K562 (cell line): ENCODE measurements around the gene ZNF439. TPM values are rescaled to one million over a fixed set of nuclear protein-coding genes. Genes with fewer than 3 reads are reported as not detected.
"Not testable (repeated sequence)": the region's sequence is repeated elsewhere in the genome, so short reads cannot be mapped to it uniquely, and the experiment has no call there.

Source experiments
- ATAC-seq: fragments of 200-7000 bp; cut with Tn5 transposase; 3 replicates; pipeline ENCODE4 v1.9.1; 2020; ENCODE audit warnings: moderate library complexity
- BruUV-seq: library from RNA; stranded (reverse); fragments of 400-500 nt; replicated peaks from 2 replicates; lab custom pipeline; 2021; lab: Mats Ljungman, UMichigan
- CTCF ChIA-PET: fragments of 300-600 bp; formaldehyde crosslinking; extraction: SDS; loops from one replicate; lab custom pipeline; 2021; ENCODE audit warnings: low intra/inter-chr PET ratio; lab: Yijun Ruan, JAX
- POLR2A ChIA-PET: fragments of 300-600, 350-650 bp; sonication (Branson Sonifier 250); formaldehyde crosslinking; extraction: SDS; loops from one replicate; lab custom pipeline; 2021; ENCODE audit warnings: antibody characterized with exemption, inconsistent platforms; lab: Yijun Ruan, JAX
- DNase-seq, 4 experiments: peaks; one replicate each; pipeline versions ENCODE4 v3.0.0 to v3.0.0-alpha.2; 2011 to 2018; ENCODE audit warnings: low spot score in 3 of 4, mixed read lengths in 3 of 4; ENCODE audit errors: extremely low read depth in 1 of 4
- FAIRE-seq: peaks from 2 replicates; lab custom pipeline; 2011; peaks lifted over from hg19 to GRCh38; lab: Jason Lieb, UNC
- H2AFZ ChIP-seq: 2 replicates; pipeline ENCODE4 v1.6.0; 2011; ENCODE audit warnings: low read depth, low read length, control low read depth, inconsistent platforms
- H3K27ac ChIP-seq: fragments of 200-600 bp; 3 replicates; pipeline ENCODE4 v1.8.0; 2011; ENCODE audit warnings: low read depth, mild to moderate bottlenecking, control low read depth, inconsistent platforms, low read length, moderate library complexity, mixed read lengths; ENCODE audit errors: extremely low read depth
- H3K27me3 ChIP-seq, 2 experiments: fragments of 300-600 bp in 1 of 2; 2 replicates in 1 of 2; 3 replicates in 1 of 2; pipeline versions ENCODE4 v1.6.0 to v1.8.0; 2011; ENCODE audit warnings: inconsistent platforms in 2 of 2, low read length in 2 of 2, mild to moderate bottlenecking in 1 of 2, mixed read lengths in 1 of 2, moderate library complexity in 1 of 2; ENCODE audit not compliant: control insufficient read depth in 2 of 2, insufficient read depth in 2 of 2
- H3K36me3 ChIP-seq: fragments of 300-600 bp; 3 replicates; pipeline ENCODE4 v1.8.0; 2011; ENCODE audit warnings: mild to moderate bottlenecking, low read length, inconsistent platforms; ENCODE audit not compliant: control insufficient read depth, insufficient read depth
- H3K4me1 ChIP-seq, 2 experiments: fragments of 200-600 bp in 1 of 2; replicated peaks in 1 of 2; 2 replicates in 1 of 2; 3 replicates in 1 of 2; pipeline versions ENCODE4 v1.5.1 to v1.8.0; 2011; ENCODE audit warnings: inconsistent platforms in 2 of 2, low read length in 2 of 2, mild to moderate bottlenecking in 1 of 2, mixed read lengths in 1 of 2, moderate library complexity in 1 of 2; ENCODE audit not compliant: control insufficient read depth in 2 of 2, insufficient read depth in 2 of 2
- H3K4me2 ChIP-seq: 2 replicates; pipeline ENCODE4 v1.6.1; 2011; ENCODE audit warnings: low read length, control low read depth, inconsistent platforms, mixed read lengths; ENCODE audit not compliant: insufficient read depth
- H3K4me3 ChIP-seq: fragments of 200-600 bp; sonication (generic), shearing (Covaris generic); 2 replicates; pipeline ENCODE4 v1.5.1; 2016; ENCODE audit warnings: control low read depth, inconsistent platforms
- H3K79me2 ChIP-seq: fragments of 200-600 bp; 3 replicates; pipeline ENCODE4 v1.8.0; 2011; ENCODE audit warnings: low read length, inconsistent platforms; ENCODE audit not compliant: control insufficient read depth, insufficient read depth
- H3K9ac ChIP-seq, 2 experiments: 2 replicates each; pipeline versions ENCODE4 v1.6.0 to v1.6.1; 2011; ENCODE audit warnings: low read depth in 2 of 2, low read length in 2 of 2, control low read depth in 1 of 2, inconsistent platforms in 1 of 2, mild to moderate bottlenecking in 1 of 2, mixed read lengths in 1 of 2; ENCODE audit not compliant: insufficient read depth in 1 of 2
- H3K9me1 ChIP-seq: one replicate; pipeline ENCODE4 v1.6.0; 2011; ENCODE audit warnings: inconsistent platforms, mild to moderate bottlenecking, low read length, moderate library complexity; ENCODE audit not compliant: control insufficient read depth, insufficient read depth
- H3K9me3 ChIP-seq: replicated peaks from 2 replicates; pipeline ENCODE4 v1.5.1; 2011; ENCODE audit warnings: low read depth, low read length, inconsistent platforms; ENCODE audit not compliant: control insufficient read depth, insufficient read depth
- H4K20me1 ChIP-seq: replicated peaks from 2 replicates; pipeline ENCODE4 v1.6.1; 2011; ENCODE audit warnings: low read length, inconsistent platforms, mixed read lengths; ENCODE audit not compliant: control insufficient read depth, insufficient read depth
- ESRRA ChIP-seq: fragments of 450-650 bp; IDR thresholded peaks from 2 replicates; pipeline ENCODE4 v1.6.1; 2014; ENCODE audit warnings: low read depth, mild to moderate bottlenecking, moderate library complexity, borderline replicate concordance
- EWSR1 ChIP-seq: fragments of 450-650 bp; IDR thresholded peaks from 2 replicates; pipeline ENCODE4 v1.6.1; 2018; ENCODE audit warnings: borderline replicate concordance, mild to moderate bottlenecking, low read depth, moderate library complexity; ENCODE audit not compliant: partially characterized antibody
- NCOR1 ChIP-seq: fragments of 450-650 bp; IDR thresholded peaks from 2 replicates; pipeline ENCODE4 v1.6.1; 2016; ENCODE audit warnings: mild to moderate bottlenecking, moderate library complexity
- NR4A1 ChIP-seq, 2 experiments: fragments of 250-450 bp in 1 of 2; fragments of 450-650 bp in 1 of 2; sonication (Bioruptor Pico) in 1 of 2; IDR thresholded peaks; 2 replicates each; pipeline versions ENCODE4 v1.4.0 to v1.6.1; 2016 to 2020; ENCODE audit warnings: mild to moderate bottlenecking in 2 of 2, missing compliant biosample characterization in 1 of 2, missing genetic modification characterization in 1 of 2, moderate library complexity in 1 of 2
- WGBS: fragments of 100-300 bp; shearing (Covaris generic); methylation state at CpG from one replicate; pipeline ENCODE4 v1.1.6; 2016; ENCODE audit warnings: low coverage, mixed read lengths; ENCODE audit not compliant: insufficient coverage; ENCODE audit errors: missing lambda C conversion rate; 5-methylcytosine and 5-hydroxymethylcytosine counted together
- in situ Hi-C: fragments of 300-500 bp; cut with MboI; formaldehyde crosslinking; loops from 4 replicates; pipeline ENCODE4 v1.15.0; 2018; ENCODE audit warnings: inconsistent platforms, mixed read lengths
- intact Hi-C: fragments of 100-400 bp; cut with micrococcal nuclease; formaldehyde crosslinking; loops from 2 replicates; pipeline ENCODE4 v1.14.2; 2022
- polyA plus RNA-seq, 8 experiments: library from polyadenylated mRNA; depleted of rRNA in 4 of 8; stranded (reverse) in 5 of 8; unstranded in 3 of 8; fragments of >200 nt; fragmentation: Nextera tagmentation in 2 of 8; fragmentation: Illumina TruSeq in 1 of 8; extraction: Ambion mirVana in 2 of 8; extraction: Trizol in 1 of 8; gene quantifications; 2 replicates each; pipeline versions ENCODE4 v1.2.1 to v1.2.3, GENCODE V29; 2011 to 2014; ENCODE audit warnings: inconsistent platforms in 1 of 8, missing spikeins in 1 of 8
- total RNA-seq, 7 experiments: library from RNA; depleted of rRNA in 6 of 7; stranded (reverse); fragments of >200 nt in 6 of 7; fragmentation: Illumina TruSeq in 2 of 7; extraction: Trizol in 2 of 7; gene quantifications; 2 replicates each; pipeline versions ENCODE4 v1.2.1 to v1.2.3, GENCODE V29; 2011 to 2021; ENCODE audit warnings: low replicate concordance in 1 of 7
- TF ChIP-seq, protein P1 (sequence below): sonication (generic); formaldehyde crosslinking; IDR thresholded peaks from 2 replicates; pipeline ENCODE4 v1.8.0; 2022; ENCODE audit warnings: mild to moderate bottlenecking, low read depth, missing genetic modification reagents
- TF ChIP-seq, protein P2 (sequence below), 2 experiments: fragments of 450-650 bp in 1 of 2; sonication (generic) in 1 of 2; formaldehyde crosslinking in 1 of 2; IDR thresholded peaks in 1 of 2; conservative IDR thresholded peaks in 1 of 2; 2 replicates each; pipeline versions ENCODE4 v1.6.1 to v1.8.1; 2016 to 2023; ENCODE audit warnings: mild to moderate bottlenecking in 2 of 2, moderate library complexity in 2 of 2, inconsistent platforms in 1 of 2, missing genetic modification reagents in 1 of 2
- TF ChIP-seq, protein P3 (sequence below), 2 experiments: IDR thresholded peaks; 2 replicates each; pipeline ENCODE4 v1.6.1; 2011; ENCODE audit warnings: borderline replicate concordance in 1 of 2, control low read depth in 1 of 2, low read depth in 1 of 2, low read length in 1 of 2, mild to moderate bottlenecking in 1 of 2, mixed read lengths in 1 of 2, moderate library complexity in 1 of 2; ENCODE audit not compliant: insufficient read depth in 1 of 2, insufficient read length in 1 of 2, poor library complexity in 1 of 2, severe bottlenecking in 1 of 2; ENCODE audit errors: extremely low read depth in 1 of 2
- TF ChIP-seq, protein P4 (sequence below): sonication (generic); formaldehyde crosslinking; IDR thresholded peaks from 2 replicates; pipeline ENCODE4 v1.8.1; 2023; ENCODE audit warnings: mild to moderate bottlenecking, missing genetic modification reagents
- TF ChIP-seq, protein P5 (sequence below): fragments of 250-450 bp; sonication (Bioruptor Pico); IDR thresholded peaks from 2 replicates; pipeline ENCODE4 v1.8.0; 2022; ENCODE audit warnings: moderate library complexity, mild to moderate bottlenecking, inconsistent platforms

ZNF439 gene
- total and polyA plus RNA-seq, 9 of the 15 experiments (the other 6 are each of a cell fraction or from before 2014, with no cell fraction given), result 0.04 to 0.18 (median 0.10) TPM; not detected in 3

DNA sequence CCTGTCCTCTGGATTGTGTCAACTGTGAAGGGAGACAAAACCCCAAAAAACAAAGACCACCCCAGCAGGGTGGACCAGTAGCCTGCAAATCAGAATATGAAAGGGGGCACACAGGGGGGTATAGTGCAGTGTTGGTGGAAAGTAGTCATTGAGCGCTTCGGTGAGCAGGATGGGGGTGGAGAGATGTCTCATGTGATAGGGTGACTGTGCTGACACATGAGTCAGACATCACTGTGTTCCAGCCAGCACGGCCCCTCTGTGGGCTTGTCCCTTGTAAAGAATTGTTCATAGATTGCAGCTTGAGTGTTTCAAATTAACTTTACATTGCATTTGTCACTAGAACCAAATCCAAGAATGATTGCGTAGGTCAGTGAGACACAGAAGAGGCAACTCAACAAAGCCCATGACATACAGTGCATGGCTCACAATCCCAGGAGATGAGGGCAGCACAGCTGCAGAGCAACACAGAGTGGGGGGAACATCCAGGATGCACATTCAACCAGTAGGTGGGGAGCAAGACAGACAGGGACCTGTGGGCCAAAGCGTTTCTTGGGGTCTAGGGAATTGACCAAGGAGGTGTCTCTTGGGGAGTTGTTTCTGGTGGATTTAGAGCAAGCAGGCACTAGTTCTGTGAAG, 26.9 kb upstream of the ZNF439 start (continued):
- TF ChIP-seq, protein P1, sequence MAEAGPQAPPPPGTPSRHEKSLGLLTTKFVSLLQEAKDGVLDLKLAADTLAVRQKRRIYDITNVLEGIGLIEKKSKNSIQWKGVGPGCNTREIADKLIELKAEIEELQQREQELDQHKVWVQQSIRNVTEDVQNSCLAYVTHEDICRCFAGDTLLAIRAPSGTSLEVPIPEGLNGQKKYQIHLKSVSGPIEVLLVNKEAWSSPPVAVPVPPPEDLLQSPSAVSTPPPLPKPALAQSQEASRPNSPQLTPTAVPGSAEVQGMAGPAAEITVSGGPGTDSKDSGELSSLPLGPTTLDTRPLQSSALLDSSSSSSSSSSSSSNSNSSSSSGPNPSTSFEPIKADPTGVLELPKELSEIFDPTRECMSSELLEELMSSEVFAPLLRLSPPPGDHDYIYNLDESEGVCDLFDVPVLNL, result 0 out of 2 replicates have a peak, but pooled peaks have one; percentile 27
- TF ChIP-seq, protein P2, sequence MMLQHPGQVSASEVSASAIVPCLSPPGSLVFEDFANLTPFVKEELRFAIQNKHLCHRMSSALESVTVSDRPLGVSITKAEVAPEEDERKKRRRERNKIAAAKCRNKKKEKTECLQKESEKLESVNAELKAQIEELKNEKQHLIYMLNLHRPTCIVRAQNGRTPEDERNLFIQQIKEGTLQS (IDR thresholded peaks at IDR 0.05), result peak; percentile 81
- TF ChIP-seq, protein P2 (CRISPR knock-in tag; conservative IDR thresholded peaks at IDR 0.05), result no peak
- TF ChIP-seq NR4A1 (CRISPR knock-in tag; IDR thresholded peaks at IDR 0.05) (no peak), NR4A1 (tag; IDR thresholded peaks at IDR 0.05) (no peak), NCOR1 (no peak), ESRRA (no peak), EWSR1 (no peak)
- TF ChIP-seq, protein P3, sequence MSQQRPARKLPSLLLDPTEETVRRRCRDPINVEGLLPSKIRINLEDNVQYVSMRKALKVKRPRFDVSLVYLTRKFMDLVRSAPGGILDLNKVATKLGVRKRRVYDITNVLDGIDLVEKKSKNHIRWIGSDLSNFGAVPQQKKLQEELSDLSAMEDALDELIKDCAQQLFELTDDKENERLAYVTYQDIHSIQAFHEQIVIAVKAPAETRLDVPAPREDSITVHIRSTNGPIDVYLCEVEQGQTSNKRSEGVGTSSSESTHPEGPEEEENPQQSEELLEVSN (IDR thresholded peaks at IDR 0.05; ENCODE audit: borderline replicate concordance in 1 of 2, extremely low read depth in 1 of 2, insufficient read depth in 1 of 2, insufficient read length in 1 of 2, low read depth in 1 of 2, low read length in 1 of 2, poor library complexity in 1 of 2, severe bottlenecking in 1 of 2), result peak in 1 of 2 experiments; percentile 29
- TF ChIP-seq, protein P4, sequence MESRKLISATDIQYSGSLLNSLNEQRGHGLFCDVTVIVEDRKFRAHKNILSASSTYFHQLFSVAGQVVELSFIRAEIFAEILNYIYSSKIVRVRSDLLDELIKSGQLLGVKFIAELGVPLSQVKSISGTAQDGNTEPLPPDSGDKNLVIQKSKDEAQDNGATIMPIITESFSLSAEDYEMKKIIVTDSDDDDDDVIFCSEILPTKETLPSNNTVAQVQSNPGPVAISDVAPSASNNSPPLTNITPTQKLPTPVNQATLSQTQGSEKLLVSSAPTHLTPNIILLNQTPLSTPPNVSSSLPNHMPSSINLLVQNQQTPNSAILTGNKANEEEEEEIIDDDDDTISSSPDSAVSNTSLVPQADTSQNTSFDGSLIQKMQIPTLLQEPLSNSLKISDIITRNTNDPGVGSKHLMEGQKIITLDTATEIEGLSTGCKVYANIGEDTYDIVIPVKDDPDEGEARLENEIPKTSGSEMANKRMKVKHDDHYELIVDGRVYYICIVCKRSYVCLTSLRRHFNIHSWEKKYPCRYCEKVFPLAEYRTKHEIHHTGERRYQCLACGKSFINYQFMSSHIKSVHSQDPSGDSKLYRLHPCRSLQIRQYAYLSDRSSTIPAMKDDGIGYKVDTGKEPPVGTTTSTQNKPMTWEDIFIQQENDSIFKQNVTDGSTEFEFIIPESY (CRISPR knock-in tag), result no peak
- TF ChIP-seq, protein P5, sequence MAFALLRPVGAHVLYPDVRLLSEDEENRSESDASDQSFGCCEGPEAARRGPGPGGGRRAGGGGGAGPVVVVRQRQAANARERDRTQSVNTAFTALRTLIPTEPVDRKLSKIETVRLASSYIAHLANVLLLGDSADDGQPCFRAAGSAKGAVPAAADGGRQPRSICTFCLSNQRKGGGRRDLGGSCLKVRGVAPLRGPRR (CRISPR knock-in tag), result no peak

DNA sequence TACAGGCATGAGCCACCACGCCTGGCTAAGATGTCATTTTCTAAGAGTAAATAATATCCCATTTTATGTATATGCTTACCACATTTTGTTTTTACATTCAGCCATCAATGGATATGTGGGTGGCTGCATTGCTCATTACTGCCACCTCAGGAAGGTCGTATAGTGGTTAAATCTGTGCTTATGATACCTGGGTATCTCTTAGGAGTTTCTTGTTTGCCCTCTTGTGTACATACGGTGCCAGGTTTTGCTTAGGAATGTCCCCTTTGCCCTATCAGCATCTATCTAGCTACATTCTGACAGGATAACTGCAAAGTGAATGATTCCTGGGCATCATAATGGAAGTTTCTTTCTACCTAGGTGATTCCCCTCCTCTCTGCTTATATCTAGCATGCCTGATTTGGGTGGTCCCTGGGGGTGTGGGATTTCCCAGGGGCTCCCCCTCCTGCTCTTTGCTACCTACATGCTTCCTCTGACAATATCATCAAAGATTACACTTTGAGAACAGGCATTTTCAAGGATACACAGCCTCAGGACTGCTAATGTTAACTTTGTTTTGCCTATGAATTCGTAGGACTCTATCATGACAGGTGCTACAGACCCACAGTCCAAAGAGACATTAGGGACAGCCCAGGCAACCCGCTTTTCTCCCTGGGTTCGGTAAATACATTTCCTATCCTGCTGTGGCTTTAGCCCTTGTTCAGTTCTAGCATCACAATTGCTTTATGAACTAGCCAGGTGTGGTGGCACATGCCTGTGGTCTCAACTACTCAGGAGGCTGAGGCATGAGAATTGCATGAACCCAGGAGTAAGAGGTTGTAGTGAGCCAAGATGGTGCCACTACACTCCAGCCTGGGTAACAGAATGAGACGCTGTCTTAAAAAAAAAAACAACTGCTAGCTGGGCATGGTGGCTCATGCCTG, 19.3 kb upstream of the ZNF439 start:
- H3K27ac ChIP-seq, H3K4me1 ChIP-seq, H3K9ac ChIP-seq, H3K27me3 ChIP-seq, H4K20me1 ChIP-seq, FAIRE-seq, in situ Hi-C loops, H3K9me1 ChIP-seq, DNase-seq, intact Hi-C loops, H3K4me3 ChIP-seq, H3K4me2 ChIP-seq, BruUV-seq, ATAC-seq, H2AFZ ChIP-seq, CTCF ChIA-PET: not testable (repeated sequence)
- Histone ChIP-seq H3K36me3 (peaks cover 83% of the 10 kb centered on the region), H3K79me2 (peaks cover 26% of the 10 kb centered on the region), H3K9me3 (peaks cover 43% of the 10 kb centered on the region)
- WGBS, result 98% methylated on average over 7 of the region's 7 CpGs
- POLR2A ChIA-PET, result interaction anchor here (0.6 kb wide), 1 partner anchor 66 kb away, joined by 3 read pairs; no protein-coding TSS in a partner anchor
